Memory B cell (primary cell): Measurements from ENCODE around the gene KLKB1.
A peak's percentile ranks its signal among the peaks of the same experiment; 100 is the strongest.
"Not testable (repeated sequence)": the region's sequence is repeated elsewhere in the genome, so short reads cannot be mapped to it uniquely, and the experiment has no call there.

Experiments
- ATAC-seq: fragments of 150-1000 bp; cut with Tn5 transposase; 2 replicates; pipeline ENCODE4 v1.10.0; 2021; ENCODE audit warnings: low read depth, mild to moderate bottlenecking, moderate library complexity
- DNase-seq, 2 donors: peaks; one replicate each; pipeline ENCODE4 v3.0.0; 2022; ENCODE audit warnings: low spot score in 2 of 2
- H3K27ac Mint-ChIP-seq: one replicate; pipeline ENCODE4 v1.8.0; 2022; ENCODE audit warnings: mild to moderate bottlenecking, moderate library complexity, mixed read lengths
- H3K27me3 Mint-ChIP-seq: one replicate; pipeline ENCODE4 v1.8.0; 2022; ENCODE audit warnings: mixed read lengths
- H3K36me3 Mint-ChIP-seq: one replicate; pipeline ENCODE4 v1.8.0; 2022; ENCODE audit warnings: mild to moderate bottlenecking, mixed read lengths
- H3K4me1 Mint-ChIP-seq: one replicate; pipeline ENCODE4 v1.8.0; 2022; ENCODE audit warnings: mixed read lengths
- H3K4me3 Mint-ChIP-seq: one replicate; pipeline ENCODE4 v1.8.0; 2022; ENCODE audit warnings: mild to moderate bottlenecking, moderate library complexity, mixed read lengths
- H3K9me3 Mint-ChIP-seq: one replicate; pipeline ENCODE4 v1.8.0; 2022; ENCODE audit warnings: mixed read lengths

Gene KLKB1

DNA sequence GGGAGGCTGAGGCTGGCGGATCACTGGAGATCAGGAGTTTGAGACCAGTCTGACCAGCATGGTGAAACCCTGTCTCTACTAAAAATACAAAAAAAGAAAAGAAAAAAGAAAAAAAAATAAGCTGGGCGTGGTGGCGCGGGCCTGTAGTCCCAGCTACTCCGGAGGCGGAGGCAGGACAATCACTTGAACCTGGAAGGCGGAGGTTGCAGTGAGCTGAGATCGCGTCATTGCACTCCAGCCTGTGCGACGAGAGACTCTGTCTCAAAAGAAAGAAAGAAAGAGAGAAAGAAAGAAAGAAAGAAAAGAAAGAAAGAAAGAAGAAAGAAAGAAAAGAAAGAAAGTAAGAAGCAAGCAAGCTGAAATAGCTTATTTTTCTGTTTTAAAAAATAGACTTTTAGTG, 37.9 kb downstream of the KLKB1 start:
- H3K4me1 Mint-ChIP-seq, H3K4me3 Mint-ChIP-seq, ATAC-seq, DNase-seq, H3K27me3 Mint-ChIP-seq, H3K27ac Mint-ChIP-seq, H3K9me3 Mint-ChIP-seq, H3K36me3 Mint-ChIP-seq: not testable (repeated sequence)

DNA sequence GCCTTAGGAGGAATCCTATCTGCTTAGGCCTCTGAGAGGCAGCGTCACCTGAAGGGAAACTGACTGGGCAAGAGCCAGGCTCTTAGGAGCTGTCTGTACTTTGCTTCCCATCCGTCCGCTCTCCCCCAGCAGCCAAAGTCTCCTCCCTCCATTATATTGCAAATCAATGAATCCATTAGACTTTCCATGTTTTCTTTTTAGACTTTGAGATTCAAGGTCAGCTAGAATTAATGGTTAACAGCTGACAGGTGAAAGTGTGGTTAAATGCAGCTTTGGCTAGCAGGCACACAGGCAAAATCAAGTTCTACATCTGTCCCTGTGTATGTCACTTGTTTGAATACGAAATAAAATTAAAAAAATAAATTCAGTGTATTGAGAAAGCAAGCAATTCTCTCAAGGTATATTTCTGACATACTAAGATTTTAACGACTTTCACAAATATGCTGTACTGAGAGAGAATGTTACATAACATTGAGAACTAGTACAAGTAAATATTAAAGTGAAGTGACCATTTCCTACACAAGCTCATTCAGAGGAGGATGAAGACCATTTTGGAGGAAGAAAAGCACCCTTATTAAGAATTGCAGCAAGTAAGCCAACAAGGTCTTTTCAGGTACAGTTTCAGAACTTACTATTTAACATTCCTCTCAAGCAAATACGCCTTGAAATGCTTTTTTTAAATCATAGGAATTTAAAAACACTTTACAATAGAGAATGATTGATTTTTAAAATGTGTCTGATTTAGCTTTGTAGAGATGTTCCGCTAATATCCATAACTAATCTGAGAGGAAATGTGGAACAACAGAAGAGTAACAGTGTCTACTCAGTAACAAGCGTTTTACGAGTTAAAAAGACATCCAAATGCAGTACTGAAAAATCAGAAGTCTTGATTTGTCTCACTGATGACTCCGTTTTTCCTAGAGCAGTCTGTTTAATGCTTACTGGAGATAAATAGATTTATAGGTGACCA, 38.7 kb downstream of the KLKB1 start, which contains the start of gene F11:
F11 (plus strand) TSS at position 507 of the 970 bp plus-strand sequence. CDS start 948 bp downstream, outside the sequence.
- H3K27me3 Mint-ChIP-seq = peaks cover 7% of the 10 kb centered on the region
- no peaks in the 10 kb centered on the region for H3K4me1 Mint-ChIP-seq
- H3K4me3 Mint-ChIP-seq = no peak within 1 kb of the TSS
- ATAC-seq = no peak
- peaks cover 1% of the 10 kb centered on the region for H3K9me3 Mint-ChIP-seq
- no peak within 1 kb of the TSS for H3K27ac Mint-ChIP-seq
- no peaks in the 10 kb centered on the region for H3K36me3 Mint-ChIP-seq
- DNase-seq = no peak

DNA sequence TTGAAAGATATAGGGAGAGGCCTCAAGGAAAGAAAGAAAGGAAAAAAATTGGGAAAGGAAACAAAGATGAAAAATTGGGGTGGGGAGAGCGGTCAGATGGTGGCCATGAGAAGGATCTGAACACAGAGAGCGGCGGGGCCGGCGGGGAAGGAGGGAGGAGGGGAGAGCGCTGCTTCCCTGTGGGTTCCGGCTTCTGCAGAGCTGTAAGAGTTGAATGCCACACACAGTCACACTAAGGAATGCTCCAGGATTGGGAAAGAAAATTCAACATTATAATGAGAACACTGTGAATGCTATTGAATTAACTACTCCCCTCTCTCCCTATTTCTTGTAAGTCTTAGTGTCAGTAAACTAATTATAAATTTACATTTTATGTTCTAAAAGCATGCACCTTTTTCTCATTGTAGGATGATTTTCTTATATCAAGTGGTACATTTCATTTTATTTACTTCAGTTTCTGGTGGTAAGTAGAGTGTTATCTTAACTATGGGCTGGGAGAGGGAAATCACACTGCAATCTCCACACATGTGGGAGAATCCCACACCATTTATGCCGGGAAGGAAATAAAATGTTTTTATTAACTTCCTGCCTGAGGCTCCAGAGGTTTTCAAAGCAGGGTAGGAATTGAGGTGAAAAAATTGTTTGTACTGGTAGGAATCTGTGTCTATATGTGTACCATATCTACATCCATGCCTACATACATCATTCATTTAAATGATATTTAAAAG, 39.6 kb downstream of the KLKB1 start:
- H3K27me3 Mint-ChIP-seq = peaks cover 7% of the 10 kb centered on the region
- ATAC-seq = no peak

DNA sequence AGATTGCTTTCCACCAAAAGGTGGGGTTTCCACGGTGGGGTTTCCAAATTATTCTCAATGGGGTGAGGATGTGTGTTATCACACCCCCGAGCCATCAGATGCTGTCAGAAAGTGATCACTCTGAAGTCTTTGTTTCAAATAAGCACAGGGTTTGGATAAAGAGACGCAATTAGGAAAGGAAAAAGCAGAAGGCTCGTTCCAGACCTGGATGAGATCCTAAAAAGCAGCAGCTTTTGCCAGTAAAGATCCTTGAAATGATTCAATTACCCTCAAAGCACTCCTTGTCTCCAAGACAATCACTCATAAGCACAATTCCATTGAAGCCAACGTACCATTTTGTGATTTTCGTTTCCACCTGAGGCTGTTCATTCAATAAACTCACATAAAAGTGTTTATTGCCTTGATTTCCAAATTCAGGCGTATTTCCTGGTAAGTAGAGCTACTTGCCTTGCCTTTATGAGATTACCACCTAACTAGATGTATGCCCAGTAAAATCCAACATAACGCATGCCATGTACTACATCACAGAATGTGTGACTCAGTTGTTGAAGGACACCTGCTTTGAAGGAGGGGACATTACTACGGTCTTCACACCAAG, 43.9 kb downstream of the KLKB1 start:
- peaks cover 6% of the 10 kb centered on the region for H3K27me3 Mint-ChIP-seq
- no peaks in the 10 kb centered on the region for H3K36me3 Mint-ChIP-seq
- no peaks in the 10 kb centered on the region for H3K4me1 Mint-ChIP-seq
- no peak overlapping the region for H3K4me3 Mint-ChIP-seq
- ATAC-seq (no peak), DNase-seq (no peak)
- peaks cover 1% of the 10 kb centered on the region for H3K9me3 Mint-ChIP-seq
- no peak overlapping the region for H3K27ac Mint-ChIP-seq

More for the DNA sequence above, 39.6 kb downstream of the KLKB1 start:
- H3K4me1 Mint-ChIP-seq = no peaks in the 10 kb centered on the region
- H3K36me3 Mint-ChIP-seq = no peaks in the 10 kb centered on the region
- no peak for DNase-seq
- peaks cover 1% of the 10 kb centered on the region for H3K9me3 Mint-ChIP-seq
- H3K4me3 Mint-ChIP-seq = no peak overlapping the region
- H3K27ac Mint-ChIP-seq = no peak overlapping the region

DNA sequence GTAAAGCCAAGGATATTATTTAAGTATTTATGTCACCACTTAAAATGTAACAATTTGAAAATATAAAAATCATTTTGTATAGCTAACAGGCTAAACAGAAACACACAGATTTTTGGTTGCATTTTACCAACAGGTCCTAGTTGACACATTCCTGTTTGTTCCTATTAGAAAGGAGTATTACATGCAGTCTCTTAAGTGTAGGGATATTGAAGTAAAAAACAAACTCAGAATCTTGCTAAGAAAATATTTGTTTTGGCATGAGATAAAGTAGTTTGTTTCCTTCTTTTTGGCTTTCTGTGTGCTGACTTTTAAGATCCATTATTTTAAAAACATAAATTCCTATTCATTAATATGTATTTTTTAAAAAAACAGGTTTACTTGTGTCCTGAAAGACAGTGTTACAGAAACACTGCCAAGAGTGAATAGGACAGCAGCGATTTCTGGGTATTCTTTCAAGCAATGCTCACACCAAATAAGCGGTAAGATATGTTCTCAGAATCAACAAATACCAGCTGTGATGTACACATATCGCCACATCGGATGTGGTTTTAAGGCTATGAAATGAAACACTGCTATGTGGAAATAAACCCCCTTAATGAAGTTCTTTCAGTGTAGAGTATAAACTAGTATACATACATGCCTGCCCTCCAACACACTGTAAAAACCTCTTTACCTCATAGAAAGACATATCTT, 45.5 kb downstream of the KLKB1 start:
- ATAC-seq = no peak
- Mint-ChIP-seq H3K9me3 (peaks cover 1% of the 10 kb centered on the region), H3K4me1 (no peaks in the 10 kb centered on the region)

DNA sequence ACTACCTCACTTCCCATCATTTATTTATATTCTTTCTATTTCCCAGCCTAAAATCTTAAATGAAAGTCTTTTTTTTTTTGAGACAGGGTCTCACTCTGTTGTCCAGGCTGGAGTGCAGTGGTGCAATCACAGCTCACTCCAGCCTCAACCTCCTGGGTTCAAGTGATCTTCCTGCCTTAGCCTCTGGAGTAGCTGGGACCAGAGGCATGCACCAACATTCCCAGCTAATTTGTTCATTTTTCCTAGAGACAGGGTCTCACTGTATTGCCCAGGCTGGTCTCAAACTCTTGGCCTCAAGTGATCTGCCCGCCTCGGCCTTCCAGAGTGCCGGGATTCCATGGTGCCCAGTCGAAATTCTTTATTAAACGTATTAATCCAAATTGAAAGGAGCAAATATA, 46.1 kb downstream of the KLKB1 start:
- ATAC-seq, H3K4me1 Mint-ChIP-seq, H3K27ac Mint-ChIP-seq, H3K4me3 Mint-ChIP-seq, H3K9me3 Mint-ChIP-seq, H3K36me3 Mint-ChIP-seq, DNase-seq, H3K27me3 Mint-ChIP-seq: not testable (repeated sequence)

More for the DNA sequence above, 45.5 kb downstream of the KLKB1 start:
- Mint-ChIP-seq H3K36me3 (no peaks in the 10 kb centered on the region), H3K27ac (no peak overlapping the region), H3K27me3 (peaks cover 3% of the 10 kb centered on the region), H3K4me3 (no peak overlapping the region)
- no peak for DNase-seq

DNA sequence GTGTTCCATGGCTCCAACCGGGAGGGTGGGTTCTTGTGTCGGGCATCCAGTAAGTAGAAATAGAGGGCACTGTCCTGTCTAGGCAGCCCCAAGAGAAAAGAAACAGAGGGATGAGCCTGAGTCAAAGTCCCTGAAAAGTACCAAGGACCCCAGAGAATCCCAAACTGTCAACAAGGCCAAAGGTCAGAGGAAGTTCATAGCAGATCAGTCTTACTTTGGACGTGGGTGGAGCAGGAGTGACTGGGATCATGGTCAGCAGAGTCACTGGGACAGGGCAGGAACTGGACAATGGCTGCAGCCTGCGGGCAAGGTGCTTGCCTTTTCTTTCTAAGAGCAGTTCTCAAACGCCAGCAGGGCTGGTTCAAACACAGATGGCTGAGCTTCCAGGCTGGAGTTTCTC, 56.0 kb downstream of the KLKB1 start:
- ATAC-seq (no peak), DNase-seq (no peak)
- Mint-ChIP-seq H3K4me3 (no peak overlapping the region), H3K27me3 (peaks cover 4% of the 10 kb centered on the region), H3K9me3 (no peaks in the 10 kb centered on the region), H3K4me1 (no peaks in the 10 kb centered on the region), H3K27ac (no peak overlapping the region), H3K36me3 (no peaks in the 10 kb centered on the region)

DNA sequence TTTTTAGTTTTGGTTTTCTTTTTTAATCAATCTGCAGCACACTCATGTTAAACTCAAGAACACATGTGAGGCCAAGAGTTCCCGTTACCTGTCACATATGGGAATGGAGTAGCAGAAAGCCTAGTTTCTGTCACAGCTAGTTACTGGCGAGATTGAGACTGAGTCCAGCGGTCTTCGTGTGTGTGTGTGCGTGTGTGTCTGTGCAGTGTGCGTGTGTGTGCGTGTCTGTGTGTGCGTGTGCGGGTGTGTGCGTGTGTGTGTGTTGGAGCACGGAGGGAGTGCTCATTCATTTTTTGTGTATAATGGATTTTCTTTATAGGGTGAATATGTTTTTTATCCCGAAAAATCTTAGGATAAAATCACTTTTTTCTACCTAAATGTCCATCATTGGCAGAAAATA, 57.8 kb downstream of the KLKB1 start:
- Mint-ChIP-seq H3K36me3 (no peaks in the 10 kb centered on the region), H3K4me3 (no peak overlapping the region), H3K9me3 (no peaks in the 10 kb centered on the region), H3K27me3 (peaks cover 4% of the 10 kb centered on the region), H3K27ac (no peak overlapping the region), H3K4me1 (no peaks in the 10 kb centered on the region)
- no peak for DNase-seq
- no peak for ATAC-seq

DNA sequence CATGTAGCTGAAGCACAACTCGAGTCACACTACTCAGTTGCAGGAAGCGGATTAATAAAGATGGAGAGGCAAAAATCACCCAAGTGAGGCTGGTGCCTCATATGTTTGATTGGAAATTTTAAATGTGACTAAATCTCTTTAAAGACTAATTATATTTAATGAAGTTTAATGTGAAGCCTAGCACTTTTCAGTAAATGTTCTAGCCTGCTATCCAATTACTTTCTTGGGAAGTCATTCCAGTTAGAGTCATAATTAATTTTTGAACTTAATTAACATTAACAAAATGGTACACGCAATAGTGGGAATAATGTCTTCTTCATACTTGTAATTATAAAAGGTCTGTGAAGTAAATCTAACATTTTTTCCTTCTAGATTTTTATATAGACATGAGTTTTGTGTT, 59.3 kb downstream of the KLKB1 start:
- H3K36me3 Mint-ChIP-seq = no peaks in the 10 kb centered on the region
- DNase-seq (no peak), ATAC-seq (no peak)

DNA sequence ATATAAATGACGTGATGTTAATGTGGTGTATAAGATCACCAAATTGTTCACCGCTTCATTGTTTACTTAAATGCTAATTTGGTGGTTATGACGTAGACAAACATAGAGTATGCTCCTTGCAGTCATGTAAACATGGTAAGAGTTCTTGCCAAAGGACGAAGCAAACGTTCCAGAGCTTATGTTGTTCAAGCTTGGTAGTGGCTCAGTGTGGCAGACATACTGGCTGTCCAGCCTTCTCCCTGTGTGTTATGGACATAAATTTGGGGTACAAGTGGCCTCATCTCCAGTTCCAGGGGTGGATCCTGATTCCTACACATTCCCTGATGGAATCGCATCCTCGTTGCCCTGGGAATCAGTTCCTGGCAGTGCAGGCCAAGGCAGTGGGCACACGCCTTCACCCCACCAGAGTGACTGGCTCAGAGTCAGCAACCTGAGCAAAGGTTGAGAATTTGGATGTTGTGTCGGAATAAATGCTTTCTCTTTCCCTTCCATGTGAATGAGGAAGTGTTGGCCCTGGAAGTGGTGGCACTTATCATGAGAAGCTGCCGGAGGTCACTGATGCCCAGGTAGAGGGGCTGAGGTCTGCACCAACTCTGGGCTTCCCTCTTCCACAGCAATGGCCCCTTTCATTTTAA, 64.1 kb downstream of the KLKB1 start:
- Mint-ChIP-seq H3K27ac (no peak overlapping the region), H3K4me3 (no peak overlapping the region), H3K27me3 (peaks cover 6% of the 10 kb centered on the region), H3K9me3 (no peaks in the 10 kb centered on the region), H3K36me3 (no peaks in the 10 kb centered on the region), H3K4me1 (no peaks in the 10 kb centered on the region)
- ATAC-seq = no peak
- DNase-seq = no peak

More for the DNA sequence above, 59.3 kb downstream of the KLKB1 start:
- H3K4me3 Mint-ChIP-seq = no peak overlapping the region
- H3K4me1 Mint-ChIP-seq = no peaks in the 10 kb centered on the region
- no peaks in the 10 kb centered on the region for H3K9me3 Mint-ChIP-seq
- H3K27ac Mint-ChIP-seq = no peak overlapping the region
- H3K27me3 Mint-ChIP-seq = peaks cover 4% of the 10 kb centered on the region

DNA sequence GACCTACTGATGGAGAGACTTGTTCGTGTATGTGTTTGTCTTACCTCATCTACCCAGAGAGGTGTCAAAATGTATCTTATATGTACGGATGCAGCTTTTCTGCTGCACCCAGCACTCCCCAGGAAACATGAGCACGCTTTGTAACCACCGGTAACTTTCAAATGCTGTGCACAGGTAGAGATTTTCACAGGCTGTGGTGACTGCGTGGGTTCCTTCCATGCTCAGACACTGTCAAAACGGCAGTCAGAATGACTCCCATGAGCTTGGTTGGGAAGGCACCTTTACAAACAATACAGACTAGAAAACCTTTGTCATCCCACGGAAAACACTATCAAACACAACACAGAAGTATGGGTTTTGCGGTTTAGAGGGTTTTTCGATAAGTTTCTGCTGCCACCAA, 66.9 kb downstream of the KLKB1 start:
- Mint-ChIP-seq H3K4me1 (peaks cover 4% of the 10 kb centered on the region), H3K4me3 (no peak overlapping the region), H3K36me3 (no peaks in the 10 kb centered on the region), H3K9me3 (peaks cover 3% of the 10 kb centered on the region), H3K27me3 (peaks cover 9% of the 10 kb centered on the region), H3K27ac (no peak overlapping the region)
- no peak for DNase-seq
- ATAC-seq = no peak

DNA sequence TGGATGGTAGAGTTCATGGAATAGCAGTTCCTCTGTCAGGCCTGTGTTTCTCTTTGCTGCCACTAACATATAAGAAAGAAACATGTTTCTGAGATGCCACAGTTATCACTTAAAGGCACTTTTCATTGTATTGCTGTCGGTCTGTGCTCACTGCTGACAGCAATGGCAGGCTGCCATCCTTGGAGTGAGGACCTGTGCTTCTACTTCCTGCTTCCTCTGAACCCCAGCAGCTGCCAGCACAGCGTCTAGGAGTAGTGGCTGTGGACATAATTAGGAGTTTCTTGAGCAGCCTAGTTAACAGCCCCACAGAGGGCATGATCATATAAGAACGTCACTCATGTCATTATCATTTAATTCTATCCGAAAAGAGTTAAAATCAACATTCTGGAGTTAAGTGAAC, 69.2 kb downstream of the KLKB1 start:
- peaks cover 4% of the 10 kb centered on the region for H3K4me1 Mint-ChIP-seq
- H3K27ac Mint-ChIP-seq = no peak overlapping the region
- H3K27me3 Mint-ChIP-seq = peaks cover 9% of the 10 kb centered on the region
- H3K9me3 Mint-ChIP-seq = peaks cover 3% of the 10 kb centered on the region
- no peaks in the 10 kb centered on the region for H3K36me3 Mint-ChIP-seq
- ATAC-seq (no peak), DNase-seq (no peak)
- no peak overlapping the region for H3K4me3 Mint-ChIP-seq

DNA sequence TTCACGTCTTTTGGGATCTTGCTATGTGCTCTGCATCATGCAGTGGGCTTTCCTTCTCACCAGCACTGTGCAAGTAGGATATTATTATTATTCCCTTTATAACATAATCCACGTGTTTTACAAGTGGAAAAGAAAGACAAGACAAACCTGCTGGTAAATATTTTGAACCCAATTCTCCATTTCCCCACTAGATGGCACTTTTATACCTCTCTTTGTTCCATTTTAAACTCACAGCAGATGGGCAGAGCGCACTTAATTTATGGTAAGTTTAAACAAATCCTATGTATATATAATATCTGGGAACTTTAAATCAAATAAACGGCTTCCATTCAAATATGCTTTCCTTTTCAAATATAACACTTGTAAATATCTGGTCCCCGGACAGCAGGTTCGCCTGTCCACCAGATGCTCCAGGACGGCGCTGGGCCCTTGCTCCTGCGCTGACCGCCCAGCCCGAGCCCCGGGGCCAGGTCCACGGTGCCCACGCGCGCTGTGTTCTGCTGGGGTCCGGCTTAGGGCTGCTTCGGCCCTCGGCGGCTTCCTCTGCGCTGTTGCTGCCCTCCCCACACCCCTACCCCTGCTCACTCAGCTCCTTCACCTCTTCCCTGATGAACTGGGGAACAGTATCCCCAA, 69.8 kb downstream of the KLKB1 start:
- ATAC-seq = no peak
- DNase-seq = peak in 1 of 2 donors; percentile 4
- no peaks in the 10 kb centered on the region for H3K36me3 Mint-ChIP-seq
- H3K9me3 Mint-ChIP-seq = peaks cover 3% of the 10 kb centered on the region
- no peak overlapping the region for H3K27ac Mint-ChIP-seq
- H3K4me3 Mint-ChIP-seq = no peak overlapping the region
- H3K27me3 Mint-ChIP-seq = peaks cover 9% of the 10 kb centered on the region
- peaks cover 4% of the 10 kb centered on the region for H3K4me1 Mint-ChIP-seq
